HEK293 (cell line): ENCODE results near the gene TTC22.

Experiments
- ZNF202 ChIP-seq: fragments of 450-650 bp; formaldehyde crosslinking; IDR thresholded peaks from 2 replicates; pipeline ENCODE4 v1.5.1; 2016; ENCODE audit warnings: missing biosample characterization, missing genetic modification characterization, borderline replicate concordance
- ZNF221 ChIP-seq: fragments of 450-650 bp; formaldehyde crosslinking; IDR thresholded peaks from 2 replicates; pipeline ENCODE4 v1.5.1; 2017; ENCODE audit warnings: missing biosample characterization, missing genetic modification characterization, borderline replicate concordance

- no peak for TF ChIP-seq ZNF221 (tag by site-specific recombination)
- TF ChIP-seq ZNF202 (tag by site-specific recombination) = no peak
Observed at GRCh38 chr1:54743416-54744226, 57.5 kb downstream of the TTC22 start.
